Measurements from ENCODE around the gene ST8SIA1. TPM values are rescaled to one million over a fixed set of nuclear protein-coding genes. Genes with fewer than 3 reads are reported as not detected.

The ST8SIA1 gene
- total RNA-seq, 4 donors from 2014 or later = 5.1 to 13.6 (median 9.8) TPM

- Histone ChIP-seq H3K27me3 (no peaks in the 10 kb centered on the region), H3K4me1 (no peaks in the 10 kb centered on the region), H3K27ac (replicated peaks in 1 of 4) (no peak overlapping the region), H3K9me3 (no peaks in the 10 kb centered on the region), H3K4me3 (no peak overlapping the region), H3K36me3 (no peaks in the 10 kb centered on the region)
- WGBS = 76% methylated on average over 4 of the region's 4 CpGs
- TF ChIP-seq POLR2A (IDR thresholded peaks at IDR 0.05; ENCODE audit: low read depth) (no peak), EP300 (IDR thresholded peaks at IDR 0.05) (no peak), POLR2AphosphoS5 (IDR thresholded peaks at IDR 0.05) (no peak), CTCF (IDR thresholded peaks at IDR 0.05) (no peak)
- no peak for DNase-seq (ENCODE audit: extremely low spot score)
- intact Hi-C loops (cut with DNase I) = no loop called here
These were observed 111.2 kb downstream of the ST8SIA1 start for GRCh38 chr12:22223356-22223755.

- Histone ChIP-seq H3K4me3 (no peak overlapping the region), H3K27me3 (no peaks in the 10 kb centered on the region), H3K36me3 (no peaks in the 10 kb centered on the region), H3K4me1 (no peaks in the 10 kb centered on the region), H3K9me3 (no peaks in the 10 kb centered on the region), H3K27ac (replicated peaks in 1 of 4) (no peak overlapping the region)
- no peak for DNase-seq (ENCODE audit: extremely low spot score)
- 100% methylated on average over 1 of the region's 1 CpG for WGBS
- no peak for TF ChIP-seq CTCF (IDR thresholded peaks at IDR 0.05)
- TF ChIP-seq EP300 (IDR thresholded peaks at IDR 0.05) = no peak
- no peak for TF ChIP-seq POLR2A (IDR thresholded peaks at IDR 0.05; ENCODE audit: low read depth)
- TF ChIP-seq POLR2AphosphoS5 (IDR thresholded peaks at IDR 0.05) = no peak
- intact Hi-C loops (cut with DNase I) = no loop called here
These were observed 117.0 kb downstream of the ST8SIA1 start for GRCh38 chr12:22217556-22217955.

- intact Hi-C loops (cut with DNase I) = no loop called here
- no peak overlapping the region for H3K4me3 ChIP-seq
- H3K36me3 ChIP-seq = no peaks in the 10 kb centered on the region
- H3K27ac ChIP-seq (replicated peaks in 1 of 4) = no peak overlapping the region
- H3K4me1 ChIP-seq = no peaks in the 10 kb centered on the region
- H3K9me3 ChIP-seq = no peaks in the 10 kb centered on the region
- DNase-seq (ENCODE audit: extremely low spot score) = no peak
- TF ChIP-seq POLR2A (IDR thresholded peaks at IDR 0.05; ENCODE audit: low read depth) = no peak
- 91% methylated on average over 4 of the region's 4 CpGs for WGBS
- no peaks in the 10 kb centered on the region for H3K27me3 ChIP-seq
These were observed 118.8 kb downstream of the ST8SIA1 start for GRCh38 chr12:22215467-22216253.

GRCh38 chr12:22211128-22211527 lies 123.4 kb downstream of the ST8SIA1 start:
- Histone ChIP-seq H3K4me1 (no peaks in the 10 kb centered on the region), H3K9me3 (no peaks in the 10 kb centered on the region), H3K36me3 (no peaks in the 10 kb centered on the region), H3K4me3 (no peak overlapping the region), H3K27ac (replicated peaks in 1 of 4) (no peak overlapping the region), H3K27me3 (no peaks in the 10 kb centered on the region)
- intact Hi-C loops (cut with DNase I) = no loop called here
- WGBS = 100% methylated on average over 2 of the region's 2 CpGs
- DNase-seq (ENCODE audit: extremely low spot score) = no peak
- TF ChIP-seq POLR2AphosphoS5 (IDR thresholded peaks at IDR 0.05) = no peak
- no peak for TF ChIP-seq CTCF (IDR thresholded peaks at IDR 0.05)
- no peak for TF ChIP-seq EP300 (IDR thresholded peaks at IDR 0.05)
- TF ChIP-seq POLR2A (IDR thresholded peaks at IDR 0.05; ENCODE audit: low read depth) = no peak

GRCh38 chr12:22209422-22209821 lies 125.1 kb downstream of the ST8SIA1 start:
- TF ChIP-seq CTCF (IDR thresholded peaks at IDR 0.05) (no peak), EP300 (IDR thresholded peaks at IDR 0.05) (no peak), POLR2A (IDR thresholded peaks at IDR 0.05; ENCODE audit: low read depth) (no peak), POLR2AphosphoS5 (IDR thresholded peaks at IDR 0.05) (no peak)
- Histone ChIP-seq H3K9me3 (no peaks in the 10 kb centered on the region), H3K36me3 (no peaks in the 10 kb centered on the region), H3K27me3 (no peaks in the 10 kb centered on the region), H3K4me3 (no peak overlapping the region), H3K27ac (replicated peaks in 1 of 4) (no peak overlapping the region), H3K4me1 (no peaks in the 10 kb centered on the region)
- DNase-seq (ENCODE audit: extremely low spot score) = no peak
- intact Hi-C loops (cut with DNase I) = no loop called here

Measured in esophagus muscularis mucosa (tissue), 4 donors.